ENCODE measurements around the gene CDCP2.

Gene CDCP2

GRCh38 chr1:54161495-54162168 lies 8.8 kb upstream of the CDCP2 start:
- WGBS (ENCODE audit: insufficient coverage) = 98% methylated on average over 6 of the region's 6 CpGs
- Histone ChIP-seq H3K4me3 (ENCODE audit: control insufficient read depth in 1 of 7, extremely low read depth in 1 of 7, insufficient read depth in 4 of 7, low read depth in 2 of 7, low read length in 6 of 7) (no peak overlapping the region), H3K27ac (ENCODE audit: insufficient read depth in 1 of 2, low read depth in 1 of 2, low read length in 2 of 2, poor library complexity in 1 of 2, severe bottlenecking in 2 of 2) (no peak overlapping the region), H3K4me1 (ENCODE audit: control extremely low read depth in 1 of 4, control insufficient read depth in 4 of 4, insufficient read depth in 4 of 4, low read length in 3 of 4) (no peaks in the 10 kb centered on the region), H3K9me3 (ENCODE audit: control extremely low read depth in 1 of 5, control insufficient read depth in 4 of 5, insufficient read depth in 2 of 5, low read depth in 1 of 5, low read length in 4 of 5) (no peaks in the 10 kb centered on the region), H3K36me3 (ENCODE audit: control insufficient read depth in 4 of 4, insufficient read depth in 4 of 4, low read length in 3 of 4) (no peaks in the 10 kb centered on the region), H3K27me3 (replicated peaks in 2 of 5; ENCODE audit: control insufficient read depth in 4 of 5, insufficient read depth in 5 of 5, low read length in 4 of 5) (no peaks in the 10 kb centered on the region)
- no peak for DNase-seq
- CTCF ChIA-PET = interaction anchor here (1.5 kb wide), 1 partner anchor 13 kb away, joined by 3 read pairs; no protein-coding TSS in a partner anchor
- POLR2A ChIA-PET = no interaction called here

DNA sequence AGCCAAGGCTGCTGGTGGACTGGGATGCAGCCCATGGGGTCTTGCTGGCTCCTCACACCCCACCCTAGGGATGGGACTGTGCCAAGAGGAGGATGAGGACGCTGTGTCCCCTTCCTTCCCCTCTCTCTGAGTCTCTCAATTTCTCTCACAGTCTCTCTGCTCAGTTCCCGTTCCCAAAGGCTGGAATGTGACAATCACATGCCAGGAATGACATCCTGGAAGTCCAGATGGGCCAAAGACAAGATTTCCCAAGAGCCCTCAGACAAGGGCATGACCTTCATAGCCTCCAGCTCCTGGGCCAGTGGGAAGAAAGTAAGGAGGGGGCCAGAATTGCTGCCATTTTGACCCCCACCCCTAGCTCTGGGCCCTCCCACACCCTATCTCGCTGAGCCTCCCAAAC lies 7.6 kb upstream of the CDCP2 start:
- DNase-seq = no peak
- WGBS (ENCODE audit: insufficient coverage) = 86% methylated on average over 1 of the region's 3 CpGs
- POLR2A ChIA-PET = interaction anchor here (0.6 kb wide), 1 partner anchor 101 kb away, joined by 5 read pairs; no protein-coding TSS in a partner anchor
- peaks cover 0 to 5% (median 0%) of the 10 kb centered on the region in 4 experiments for H3K4me1 ChIP-seq (ENCODE audit: control extremely low read depth in 1 of 4, control insufficient read depth in 4 of 4, insufficient read depth in 4 of 4, low read length in 3 of 4)
- H3K4me3 ChIP-seq (ENCODE audit: control insufficient read depth in 1 of 7, extremely low read depth in 1 of 7, insufficient read depth in 4 of 7, low read depth in 2 of 7, low read length in 6 of 7) = no peak overlapping the region
- no peak overlapping the region for H3K27ac ChIP-seq (ENCODE audit: insufficient read depth in 1 of 2, low read depth in 1 of 2, low read length in 2 of 2, poor library complexity in 1 of 2, severe bottlenecking in 2 of 2)
- CTCF ChIA-PET = interaction anchor here (1.0 kb wide), 1 partner anchor 10 kb away, joined by 3 read pairs; no protein-coding TSS in a partner anchor
- no peaks in the 10 kb centered on the region for H3K9me3 ChIP-seq (ENCODE audit: control extremely low read depth in 1 of 5, control insufficient read depth in 4 of 5, insufficient read depth in 2 of 5, low read depth in 1 of 5, low read length in 4 of 5)
- H3K36me3 ChIP-seq (ENCODE audit: control insufficient read depth in 4 of 4, insufficient read depth in 4 of 4, low read length in 3 of 4) = no peaks in the 10 kb centered on the region
- no peaks in the 10 kb centered on the region for H3K27me3 ChIP-seq (replicated peaks in 2 of 5; ENCODE audit: control insufficient read depth in 4 of 5, insufficient read depth in 5 of 5, low read length in 4 of 5)

DNA sequence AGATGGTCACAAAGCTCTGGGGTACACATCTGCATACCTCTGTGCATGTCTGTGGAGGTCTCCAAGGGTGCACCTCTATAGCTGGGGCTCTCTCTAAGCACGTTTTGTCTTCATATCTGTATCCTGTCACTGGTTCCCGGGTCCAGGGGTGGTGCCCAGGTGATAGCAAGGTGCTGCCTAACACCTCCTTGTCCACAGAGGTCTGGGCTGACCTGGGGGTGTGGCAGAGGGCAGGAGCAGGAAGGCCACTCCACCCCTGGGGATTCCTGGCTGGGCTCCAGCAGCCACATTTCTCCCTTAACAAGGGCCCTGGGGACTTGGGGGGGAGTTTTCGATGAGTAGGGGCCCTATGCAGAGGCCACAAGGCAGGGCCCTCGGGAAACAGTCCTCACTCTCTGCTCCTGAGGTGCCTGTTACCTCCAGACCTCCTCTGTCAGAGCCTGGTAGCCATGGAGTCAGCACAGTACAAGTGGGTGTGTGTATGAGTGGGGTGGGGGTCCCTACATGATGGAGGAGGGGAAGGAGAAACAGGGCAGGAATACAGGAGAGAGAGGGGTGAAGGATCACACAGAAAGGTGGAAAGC lies 7.0 kb upstream of the CDCP2 start:
- ChIA-PET POLR2A (interaction anchor here (0.6 kb wide), 1 partner anchor 102 kb away, joined by 5 read pairs; no protein-coding TSS in a partner anchor), CTCF (interaction anchor here (1.0 kb wide), 1 partner anchor 10 kb away, joined by 3 read pairs; no protein-coding TSS in a partner anchor)
- H3K4me1 ChIP-seq (ENCODE audit: control extremely low read depth in 1 of 4, control insufficient read depth in 4 of 4, insufficient read depth in 4 of 4, low read length in 3 of 4) = peaks cover 0 to 5% (median 0%) of the 10 kb centered on the region in 4 experiments
- H3K9me3 ChIP-seq (ENCODE audit: control extremely low read depth in 1 of 5, control insufficient read depth in 4 of 5, insufficient read depth in 2 of 5, low read depth in 1 of 5, low read length in 4 of 5) = no peaks in the 10 kb centered on the region
- no peaks in the 10 kb centered on the region for H3K36me3 ChIP-seq (ENCODE audit: control insufficient read depth in 4 of 4, insufficient read depth in 4 of 4, low read length in 3 of 4)
- 93% methylated on average over 3 of the region's 4 CpGs for WGBS (ENCODE audit: insufficient coverage)
- H3K27me3 ChIP-seq (replicated peaks in 2 of 5; ENCODE audit: control insufficient read depth in 4 of 5, insufficient read depth in 5 of 5, low read length in 4 of 5) = no peaks in the 10 kb centered on the region
- no peak for DNase-seq
- H3K4me3 ChIP-seq (ENCODE audit: control insufficient read depth in 1 of 7, extremely low read depth in 1 of 7, insufficient read depth in 4 of 7, low read depth in 2 of 7, low read length in 6 of 7) = no peak overlapping the region
- no peak overlapping the region for H3K27ac ChIP-seq (ENCODE audit: insufficient read depth in 1 of 2, low read depth in 1 of 2, low read length in 2 of 2, poor library complexity in 1 of 2, severe bottlenecking in 2 of 2)

DNA sequence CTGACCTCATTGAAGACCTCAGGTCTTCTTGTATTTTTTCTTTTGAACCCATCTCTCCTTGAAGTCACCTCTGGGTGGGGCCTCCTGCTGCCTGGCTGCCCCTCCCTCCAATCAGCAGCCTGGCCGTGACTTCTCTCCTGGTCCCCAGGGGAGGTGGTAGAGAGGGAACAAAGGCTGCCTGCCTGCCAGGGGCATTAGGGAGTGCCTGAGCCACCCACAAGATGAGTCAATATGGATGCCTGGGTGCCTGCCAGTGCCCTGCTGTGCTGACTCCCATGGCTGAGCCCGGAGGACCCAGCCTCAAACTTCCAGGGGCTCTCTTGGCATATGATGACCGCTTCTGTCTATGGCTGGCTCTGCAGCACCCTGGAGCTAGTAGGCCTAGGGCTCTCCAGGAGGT lies 5.3 kb upstream of the CDCP2 start:
- 100% methylated on average over 2 of the region's 3 CpGs for WGBS (ENCODE audit: insufficient coverage)
- no peak for DNase-seq
- ChIA-PET CTCF (no interaction called here), POLR2A (no interaction called here)
- Histone ChIP-seq H3K9me3 (ENCODE audit: control extremely low read depth in 1 of 5, control insufficient read depth in 4 of 5, insufficient read depth in 2 of 5, low read depth in 1 of 5, low read length in 4 of 5) (no peaks in the 10 kb centered on the region), H3K4me1 (ENCODE audit: control extremely low read depth in 1 of 4, control insufficient read depth in 4 of 4, insufficient read depth in 4 of 4, low read length in 3 of 4) (peaks cover 0 to 11% (median 5%) of the 10 kb centered on the region in 4 experiments), H3K27me3 (replicated peaks in 2 of 5; ENCODE audit: control insufficient read depth in 4 of 5, insufficient read depth in 5 of 5, low read length in 4 of 5) (no peaks in the 10 kb centered on the region), H3K36me3 (ENCODE audit: control insufficient read depth in 4 of 4, insufficient read depth in 4 of 4, low read length in 3 of 4) (no peaks in the 10 kb centered on the region), H3K4me3 (ENCODE audit: control insufficient read depth in 1 of 7, extremely low read depth in 1 of 7, insufficient read depth in 4 of 7, low read depth in 2 of 7, low read length in 6 of 7) (no peak overlapping the region), H3K27ac (ENCODE audit: insufficient read depth in 1 of 2, low read depth in 1 of 2, low read length in 2 of 2, poor library complexity in 1 of 2, severe bottlenecking in 2 of 2) (no peak overlapping the region)

DNA sequence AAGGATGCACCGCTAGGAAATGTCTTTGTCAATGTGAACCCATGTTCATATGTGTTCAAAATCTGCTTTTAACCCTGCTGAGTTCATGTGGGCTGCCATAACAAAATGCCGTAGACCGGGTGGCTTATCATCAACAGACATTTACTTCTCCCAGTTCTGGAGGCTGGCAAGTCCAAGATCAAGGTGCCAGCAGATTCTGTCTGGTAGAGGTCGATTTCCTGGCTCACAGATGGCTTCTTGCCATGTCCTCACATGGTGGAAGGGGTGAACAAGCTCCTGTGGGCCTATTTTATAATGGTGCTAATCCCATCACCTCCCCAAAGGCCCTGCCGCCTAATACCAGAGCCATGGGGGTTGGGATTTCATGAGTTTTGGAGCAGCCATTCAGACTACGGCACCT lies 4.6 kb upstream of the CDCP2 start:
- WGBS (ENCODE audit: insufficient coverage) = 96% methylated on average over 4 of the region's 6 CpGs
- no peaks in the 10 kb centered on the region for H3K9me3 ChIP-seq (ENCODE audit: control extremely low read depth in 1 of 5, control insufficient read depth in 4 of 5, insufficient read depth in 2 of 5, low read depth in 1 of 5, low read length in 4 of 5)
- H3K4me1 ChIP-seq (ENCODE audit: control extremely low read depth in 1 of 4, control insufficient read depth in 4 of 4, insufficient read depth in 4 of 4, low read length in 3 of 4) = peaks cover 0 to 11% (median 5%) of the 10 kb centered on the region in 4 experiments
- DNase-seq = no peak
- no peaks in the 10 kb centered on the region for H3K27me3 ChIP-seq (replicated peaks in 2 of 5; ENCODE audit: control insufficient read depth in 4 of 5, insufficient read depth in 5 of 5, low read length in 4 of 5)
- POLR2A ChIA-PET = no interaction called here
- H3K36me3 ChIP-seq (ENCODE audit: control insufficient read depth in 4 of 4, insufficient read depth in 4 of 4, low read length in 3 of 4) = no peaks in the 10 kb centered on the region
- no peak overlapping the region for H3K27ac ChIP-seq (ENCODE audit: insufficient read depth in 1 of 2, low read depth in 1 of 2, low read length in 2 of 2, poor library complexity in 1 of 2, severe bottlenecking in 2 of 2)
- H3K4me3 ChIP-seq (ENCODE audit: control insufficient read depth in 1 of 7, extremely low read depth in 1 of 7, insufficient read depth in 4 of 7, low read depth in 2 of 7, low read length in 6 of 7) = no peak overlapping the region
- CTCF ChIA-PET = interaction anchor here (0.8 kb wide), 1 partner anchor 37 kb away, joined by 4 read pairs; no protein-coding TSS in a partner anchor

- Histone ChIP-seq H3K9me3 (ENCODE audit: control extremely low read depth in 1 of 5, control insufficient read depth in 4 of 5, insufficient read depth in 2 of 5, low read depth in 1 of 5, low read length in 4 of 5) (no peaks in the 10 kb centered on the region), H3K27ac (ENCODE audit: insufficient read depth in 1 of 2, low read depth in 1 of 2, low read length in 2 of 2, poor library complexity in 1 of 2, severe bottlenecking in 2 of 2) (no peak overlapping the region), H3K27me3 (replicated peaks in 2 of 5; ENCODE audit: control insufficient read depth in 4 of 5, insufficient read depth in 5 of 5, low read length in 4 of 5) (no peaks in the 10 kb centered on the region), H3K36me3 (ENCODE audit: control insufficient read depth in 4 of 4, insufficient read depth in 4 of 4, low read length in 3 of 4) (no peaks in the 10 kb centered on the region), H3K4me3 (ENCODE audit: control insufficient read depth in 1 of 7, extremely low read depth in 1 of 7, insufficient read depth in 4 of 7, low read depth in 2 of 7, low read length in 6 of 7) (no peak overlapping the region), H3K4me1 (ENCODE audit: control extremely low read depth in 1 of 4, control insufficient read depth in 4 of 4, insufficient read depth in 4 of 4, low read length in 3 of 4) (peaks cover 0 to 11% (median 5%) of the 10 kb centered on the region in 4 experiments)
- DNase-seq = no peak
- ChIA-PET POLR2A (no interaction called here), CTCF (interaction anchor here (0.8 kb wide), 1 partner anchor 37 kb away, joined by 4 read pairs; no protein-coding TSS in a partner anchor)
- 96% methylated on average over 7 of the region's 7 CpGs for WGBS (ENCODE audit: insufficient coverage)
Observed at GRCh38 chr1:54156986-54157385, 4.2 kb upstream of the CDCP2 start.

GRCh38 chr1:54156201-54156600 lies 3.4 kb upstream of the CDCP2 start:
- 100% methylated on average over 1 of the region's 3 CpGs for WGBS (ENCODE audit: insufficient coverage)
- no peaks in the 10 kb centered on the region for H3K9me3 ChIP-seq (ENCODE audit: control extremely low read depth in 1 of 5, control insufficient read depth in 4 of 5, insufficient read depth in 2 of 5, low read depth in 1 of 5, low read length in 4 of 5)
- no peaks in the 10 kb centered on the region for H3K36me3 ChIP-seq (ENCODE audit: control insufficient read depth in 4 of 4, insufficient read depth in 4 of 4, low read length in 3 of 4)
- no peaks in the 10 kb centered on the region for H3K27me3 ChIP-seq (replicated peaks in 2 of 5; ENCODE audit: control insufficient read depth in 4 of 5, insufficient read depth in 5 of 5, low read length in 4 of 5)
- POLR2A ChIA-PET = no interaction called here
- DNase-seq = no peak
- no peak overlapping the region for H3K4me3 ChIP-seq (ENCODE audit: control insufficient read depth in 1 of 7, extremely low read depth in 1 of 7, insufficient read depth in 4 of 7, low read depth in 2 of 7, low read length in 6 of 7)
- CTCF ChIA-PET = no interaction called here
- H3K4me1 ChIP-seq (ENCODE audit: control extremely low read depth in 1 of 4, control insufficient read depth in 4 of 4, insufficient read depth in 4 of 4, low read length in 3 of 4) = peaks cover 0 to 11% (median 5%) of the 10 kb centered on the region in 4 experiments
- no peak overlapping the region for H3K27ac ChIP-seq (ENCODE audit: insufficient read depth in 1 of 2, low read depth in 1 of 2, low read length in 2 of 2, poor library complexity in 1 of 2, severe bottlenecking in 2 of 2)

All from common myeloid progenitor, CD34-positive (primary cell).